Colonic mucosa (tissue), 4 donors: ENCODE results near the gene ARID5A. TPM values are rescaled to one million over a fixed set of nuclear protein-coding genes. Genes with fewer than 3 reads are reported as not detected.
A peak's percentile ranks its signal among the peaks of the same experiment; 100 is the strongest.

Source experiments
- DNase-seq: peaks from one replicate; pipeline ENCODE4 v3.0.0-alpha.2; 2020
- H3K27ac ChIP-seq: fragments of 200-600 bp; one replicate; pipeline ENCODE4 v1.8.0; 2021
- H3K27me3 ChIP-seq: fragments of 200-600 bp; one replicate; pipeline ENCODE4 v1.8.0; 2021
- H3K36me3 ChIP-seq: fragments of 200-600 bp; one replicate; pipeline ENCODE4 v1.8.0; 2021
- H3K4me1 ChIP-seq: fragments of 200-600 bp; one replicate; pipeline ENCODE4 v1.8.0; 2021; ENCODE audit warnings: mild to moderate bottlenecking
- H3K4me3 ChIP-seq: fragments of 200-600 bp; one replicate; pipeline ENCODE4 v1.8.0; 2021
- H3K9ac ChIP-seq, 2 donors: one replicate each; pipeline ENCODE4 v1.7.0; 2013; ENCODE audit warnings: control low read depth in 2 of 2, low read depth in 2 of 2, low read length in 2 of 2
- H3K9me3 ChIP-seq: fragments of 200-600 bp; one replicate; pipeline ENCODE4 v1.8.0; 2021
- intact Hi-C: fragments of 100-400 bp; cut with DNase I; formaldehyde crosslinking; loops from one replicate; pipeline ENCODE4 v1.14.1; 2022
- total RNA-seq, 2 donors: library from RNA; stranded (reverse); fragmentation: NEBNext Ultra II Directional in 1 of 2; extraction: Animal tissue kit (Norgen Biotek cat#: 25700) in 1 of 2; gene quantifications; one replicate each; pipeline ENCODE4 v1.2.1, GENCODE V29; 2021
- TF ChIP-seq, protein P1 (sequence below): fragments of 200-600 bp; IDR thresholded peaks from one replicate; pipeline ENCODE4 v1.8.0; 2022; ENCODE audit warnings: antibody characterized with exemption, mild to moderate bottlenecking
- donor health status: healthy.
- donor health status: DM: no; HTN: no; CAD: no.
- donor health status: DM: no; HTN: no; CAD: no.

ARID5A gene, protein sequence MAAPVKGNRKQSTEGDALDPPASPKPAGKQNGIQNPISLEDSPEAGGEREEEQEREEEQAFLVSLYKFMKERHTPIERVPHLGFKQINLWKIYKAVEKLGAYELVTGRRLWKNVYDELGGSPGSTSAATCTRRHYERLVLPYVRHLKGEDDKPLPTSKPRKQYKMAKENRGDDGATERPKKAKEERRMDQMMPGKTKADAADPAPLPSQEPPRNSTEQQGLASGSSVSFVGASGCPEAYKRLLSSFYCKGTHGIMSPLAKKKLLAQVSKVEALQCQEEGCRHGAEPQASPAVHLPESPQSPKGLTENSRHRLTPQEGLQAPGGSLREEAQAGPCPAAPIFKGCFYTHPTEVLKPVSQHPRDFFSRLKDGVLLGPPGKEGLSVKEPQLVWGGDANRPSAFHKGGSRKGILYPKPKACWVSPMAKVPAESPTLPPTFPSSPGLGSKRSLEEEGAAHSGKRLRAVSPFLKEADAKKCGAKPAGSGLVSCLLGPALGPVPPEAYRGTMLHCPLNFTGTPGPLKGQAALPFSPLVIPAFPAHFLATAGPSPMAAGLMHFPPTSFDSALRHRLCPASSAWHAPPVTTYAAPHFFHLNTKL
- total RNA-seq = 10 to 100 TPM in 1 of 2 donors, 1 to 10 TPM in 1; 6.9 to 16.4 TPM

DNA sequence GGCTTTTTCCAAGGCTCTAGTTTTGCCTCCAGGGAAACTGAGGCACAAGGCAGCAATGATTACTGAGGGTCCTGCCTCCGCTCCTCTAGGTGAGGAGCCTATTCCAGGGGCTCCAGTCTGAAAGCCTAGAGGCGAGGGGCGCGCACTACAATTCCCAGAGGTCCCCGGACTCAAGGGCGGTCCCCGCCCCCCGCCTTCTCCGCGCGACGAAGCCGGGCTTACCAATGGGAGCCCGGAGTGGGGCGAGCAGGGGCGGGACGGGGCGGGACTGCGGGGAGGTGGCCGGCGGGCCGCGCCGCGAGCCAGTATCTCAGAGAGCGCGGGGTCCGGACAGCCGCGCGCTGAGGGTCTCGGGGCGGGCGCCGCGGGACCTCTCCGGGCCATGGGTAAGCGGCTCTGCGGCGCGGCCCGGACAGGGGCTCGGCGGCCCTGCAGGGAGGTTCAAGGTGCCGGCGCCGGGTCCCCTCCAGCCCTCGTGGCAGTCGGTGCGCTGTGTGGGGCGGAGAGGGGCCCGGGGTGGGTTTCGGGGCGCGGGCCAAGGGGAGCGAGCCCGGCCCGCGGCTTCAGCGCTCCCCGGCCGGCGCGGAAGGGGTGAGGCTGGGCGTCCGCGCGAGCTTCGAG, at the start of gene ARID5A:
Gene ARID5A (plus strand): TSS at position 308 of the 621 bp plus-strand sequence. CDS start 75 bp downstream, at position 383.
- TF ChIP-seq, protein P1, sequence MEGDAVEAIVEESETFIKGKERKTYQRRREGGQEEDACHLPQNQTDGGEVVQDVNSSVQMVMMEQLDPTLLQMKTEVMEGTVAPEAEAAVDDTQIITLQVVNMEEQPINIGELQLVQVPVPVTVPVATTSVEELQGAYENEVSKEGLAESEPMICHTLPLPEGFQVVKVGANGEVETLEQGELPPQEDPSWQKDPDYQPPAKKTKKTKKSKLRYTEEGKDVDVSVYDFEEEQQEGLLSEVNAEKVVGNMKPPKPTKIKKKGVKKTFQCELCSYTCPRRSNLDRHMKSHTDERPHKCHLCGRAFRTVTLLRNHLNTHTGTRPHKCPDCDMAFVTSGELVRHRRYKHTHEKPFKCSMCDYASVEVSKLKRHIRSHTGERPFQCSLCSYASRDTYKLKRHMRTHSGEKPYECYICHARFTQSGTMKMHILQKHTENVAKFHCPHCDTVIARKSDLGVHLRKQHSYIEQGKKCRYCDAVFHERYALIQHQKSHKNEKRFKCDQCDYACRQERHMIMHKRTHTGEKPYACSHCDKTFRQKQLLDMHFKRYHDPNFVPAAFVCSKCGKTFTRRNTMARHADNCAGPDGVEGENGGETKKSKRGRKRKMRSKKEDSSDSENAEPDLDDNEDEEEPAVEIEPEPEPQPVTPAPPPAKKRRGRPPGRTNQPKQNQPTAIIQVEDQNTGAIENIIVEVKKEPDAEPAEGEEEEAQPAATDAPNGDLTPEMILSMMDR = peak; percentile 48
- peaks cover 21% of the 10 kb centered on the region for H3K4me1 ChIP-seq
- DNase-seq = peak; percentile 96
- peak within 1 kb of the TSS; percentile 95 for H3K27ac ChIP-seq
- no peaks in the 10 kb centered on the region for H3K9me3 ChIP-seq
- intact Hi-C loops = no loop called here
- no peaks in the 10 kb centered on the region for H3K36me3 ChIP-seq
- peak within 1 kb of the TSS; percentile 74 to 86 for H3K9ac ChIP-seq
- peak within 1 kb of the TSS; percentile 74 for H3K4me3 ChIP-seq
- H3K27me3 ChIP-seq = no peaks in the 10 kb centered on the region

DNA sequence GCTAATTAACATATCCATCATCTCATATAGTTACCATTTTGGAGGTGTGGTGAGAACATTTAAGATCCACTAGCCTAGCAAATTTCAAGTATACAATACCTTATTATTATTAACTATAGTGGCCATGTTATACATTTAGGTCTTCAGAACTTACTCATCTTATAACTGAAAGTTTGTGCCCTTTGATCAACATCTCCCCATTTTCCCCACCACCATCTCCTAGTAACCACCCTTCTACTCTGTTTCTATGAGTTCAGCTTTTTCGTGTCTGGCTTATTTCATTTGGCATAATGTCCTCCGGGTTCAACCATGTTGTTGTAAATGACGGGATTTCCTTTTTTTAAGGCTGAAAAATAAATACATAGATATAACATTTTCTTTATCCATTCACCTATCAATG, 47.3 kb upstream of the ARID5A start:
- no peak overlapping the region for H3K4me3 ChIP-seq
- H3K9ac ChIP-seq = no peak overlapping the region
- no peak for DNase-seq
- TF ChIP-seq, protein P1 = no peak
- H3K36me3 ChIP-seq = no peaks in the 10 kb centered on the region
- H3K9me3 ChIP-seq = no peaks in the 10 kb centered on the region
- intact Hi-C loops = no loop called here
- no peak overlapping the region for H3K27ac ChIP-seq
- peaks cover 4% of the 10 kb centered on the region for H3K4me1 ChIP-seq
- peaks cover 4% of the 10 kb centered on the region for H3K27me3 ChIP-seq

DNA sequence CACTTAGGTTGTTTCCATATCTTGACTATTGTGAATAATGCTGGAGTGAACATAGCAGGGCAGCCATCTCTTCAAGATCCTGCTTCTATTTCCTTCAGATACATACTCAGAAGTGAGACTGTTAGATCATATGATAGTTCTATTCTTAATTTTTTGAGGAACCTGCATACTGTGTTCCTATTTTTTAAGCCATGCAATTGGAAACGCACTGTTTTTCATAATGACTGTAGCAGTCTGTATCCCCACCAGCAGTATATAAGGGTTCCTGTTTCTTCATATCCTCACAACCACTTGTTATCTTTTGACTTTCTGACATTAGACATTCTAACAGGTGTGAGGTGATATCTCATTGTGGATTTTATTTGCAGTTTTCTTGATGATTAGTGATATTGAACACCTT, 46.9 kb upstream of the ARID5A start:
- no peak overlapping the region for H3K9ac ChIP-seq
- DNase-seq = no peak
- peaks cover 4% of the 10 kb centered on the region for H3K4me1 ChIP-seq
- no peak overlapping the region for H3K4me3 ChIP-seq
- H3K9me3 ChIP-seq = no peaks in the 10 kb centered on the region
- H3K36me3 ChIP-seq = no peaks in the 10 kb centered on the region
- H3K27ac ChIP-seq = no peak overlapping the region
- H3K27me3 ChIP-seq = peaks cover 4% of the 10 kb centered on the region
- TF ChIP-seq, protein P1 = no peak
- intact Hi-C loops = no loop called here

DNA sequence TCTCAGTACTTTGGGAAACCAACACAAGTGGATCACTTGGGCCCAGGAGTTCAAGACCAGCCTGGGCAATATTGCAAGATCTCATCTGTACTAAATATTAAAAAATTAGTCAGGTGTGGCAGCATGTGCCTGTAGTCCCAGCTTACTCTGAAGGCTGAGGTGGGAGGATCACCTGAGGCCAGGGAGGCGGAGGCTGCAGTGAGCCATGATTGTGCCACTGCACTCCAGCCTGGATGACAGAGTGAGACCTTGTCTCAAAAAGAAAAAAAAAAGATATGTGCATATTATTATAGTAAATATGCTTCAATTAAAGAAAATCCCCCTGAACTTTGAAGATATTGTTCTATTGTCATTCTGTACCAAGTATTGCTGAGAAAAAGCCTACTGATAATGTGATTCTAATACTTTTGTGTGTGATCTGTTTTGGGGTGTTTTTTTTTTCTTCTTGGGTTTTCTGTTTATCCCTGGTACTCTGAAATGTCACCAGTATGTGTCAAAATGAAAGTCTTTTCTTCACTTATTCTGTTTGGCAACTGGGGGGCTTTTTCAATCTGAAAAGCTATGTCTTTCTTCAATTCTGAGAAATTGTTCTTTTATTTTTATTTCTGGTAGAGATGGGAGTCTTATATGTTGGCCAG, 44.6 kb upstream of the ARID5A start:
- TF ChIP-seq, protein P1 = no peak
- DNase-seq = no peak
- Histone ChIP-seq H3K9ac (no peak overlapping the region), H3K36me3 (no peaks in the 10 kb centered on the region), H3K4me1 (no peaks in the 10 kb centered on the region), H3K9me3 (no peaks in the 10 kb centered on the region), H3K27me3 (peaks cover 4% of the 10 kb centered on the region), H3K27ac (no peak overlapping the region), H3K4me3 (no peak overlapping the region)
- intact Hi-C loops = no loop called here

DNA sequence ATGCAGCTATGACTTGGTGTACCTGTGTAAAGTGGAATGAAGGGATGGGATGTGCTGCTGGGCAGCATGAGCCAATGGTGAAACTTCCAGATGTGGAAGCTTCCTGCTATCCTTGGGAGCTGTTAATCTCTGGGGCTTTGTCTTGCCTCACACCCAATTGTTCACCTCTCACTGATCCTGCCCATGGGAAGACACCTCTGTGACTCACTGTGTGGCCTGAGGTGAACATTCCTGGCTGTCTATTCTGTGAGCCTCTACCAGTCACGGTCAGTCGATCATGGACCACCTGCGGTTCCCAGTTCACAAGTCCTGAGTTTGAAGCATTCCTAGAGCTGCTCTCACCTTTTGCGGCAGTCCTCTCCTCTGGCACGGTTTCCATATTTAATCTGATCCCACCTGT, 43.5 kb upstream of the ARID5A start:
- TF ChIP-seq, protein P1 = no peak
- H3K36me3 ChIP-seq = no peaks in the 10 kb centered on the region
- H3K27ac ChIP-seq = no peak overlapping the region
- intact Hi-C loops = no loop called here
- no peaks in the 10 kb centered on the region for H3K4me1 ChIP-seq
- H3K27me3 ChIP-seq = peaks cover 4% of the 10 kb centered on the region
- H3K4me3 ChIP-seq = no peak overlapping the region
- no peak overlapping the region for H3K9ac ChIP-seq
- DNase-seq = no peak
- H3K9me3 ChIP-seq = no peaks in the 10 kb centered on the region
